GM18868 (cell line): ENCODE data around the gene CNTNAP5.

Experiments
- ATAC-seq: cut with Tn5 transposase; IDR thresholded peaks from one replicate; pipeline ENCODE4 v1.9.1; 2021; ENCODE audit warnings: mild to moderate bottlenecking, moderate library complexity; ENCODE audit not compliant: unreplicated experiment

Gene CNTNAP5

GRCh38 chr2:124586835-124587234, 561.7 kb downstream of the CNTNAP5 start:
- ATAC-seq: no peak

- ATAC-seq: no peak
These were observed 564.9 kb downstream of the CNTNAP5 start for GRCh38 chr2:124589971-124590370.

- ATAC-seq: no peak
These were observed 577.7 kb downstream of the CNTNAP5 start for GRCh38 chr2:124602759-124603158.

- no peak for ATAC-seq
These were observed 579.9 kb downstream of the CNTNAP5 start for GRCh38 chr2:124604940-124605339.

GRCh38 chr2:124607679-124608078, 582.6 kb downstream of the CNTNAP5 start:
- ATAC-seq: no peak

- no peak for ATAC-seq
These were observed 584.6 kb downstream of the CNTNAP5 start for GRCh38 chr2:124609667-124610066.

GRCh38 chr2:124610141-124610540, 585.1 kb downstream of the CNTNAP5 start:
- no peak for ATAC-seq

- ATAC-seq: no peak
These were observed 585.8 kb downstream of the CNTNAP5 start for GRCh38 chr2:124610866-124611265.

GRCh38 chr2:124623560-124623959, 598.5 kb downstream of the CNTNAP5 start:
- no peak for ATAC-seq

- no peak for ATAC-seq
These were observed 600.5 kb downstream of the CNTNAP5 start for GRCh38 chr2:124625561-124625960.

GRCh38 chr2:124626993-124627392, 601.9 kb downstream of the CNTNAP5 start:
- no peak for ATAC-seq

- no peak for ATAC-seq
These were observed 608.7 kb downstream of the CNTNAP5 start for GRCh38 chr2:124633812-124634211.

GRCh38 chr2:124639524-124639923, 614.4 kb downstream of the CNTNAP5 start:
- no peak for ATAC-seq

GRCh38 chr2:124640221-124640750, 615.2 kb downstream of the CNTNAP5 start:
- no peak for ATAC-seq

GRCh38 chr2:124646166-124646815, 621.2 kb downstream of the CNTNAP5 start:
- ATAC-seq: no peak

- ATAC-seq: no peak
These were observed 622.2 kb downstream of the CNTNAP5 start for GRCh38 chr2:124647245-124647644.

- ATAC-seq: no peak
These were observed 622.6 kb downstream of the CNTNAP5 start for GRCh38 chr2:124647663-124648062.

- no peak for ATAC-seq
These were observed 623.9 kb downstream of the CNTNAP5 start for GRCh38 chr2:124649001-124649400.

GRCh38 chr2:124652099-124652498, 627.0 kb downstream of the CNTNAP5 start:
- no peak for ATAC-seq

GRCh38 chr2:124658373-124658772, 633.3 kb downstream of the CNTNAP5 start:
- no peak for ATAC-seq

- ATAC-seq: no peak
These were observed 636.5 kb downstream of the CNTNAP5 start for GRCh38 chr2:124661558-124661957.

- ATAC-seq: no peak
These were observed 638.0 kb downstream of the CNTNAP5 start for GRCh38 chr2:124662946-124663644.
